OCI-LY7 (cell line): ENCODE measurements around the gene LSAMP.

ENCODE experiments used
- EZH2phosphoT487 ChIP-seq: fragments of 200-600 bp; sonication (generic); IDR thresholded peaks from 2 replicates; pipeline ENCODE4 v1.6.1; 2018; ENCODE audit warnings: low read depth, borderline replicate concordance, mild to moderate bottlenecking, mixed run types, antibody characterized with exemption, low read length, moderate library complexity, mixed read lengths
- TF ChIP-seq, protein P1 (sequence below): fragments of 200-600 bp; sonication (generic); conservative IDR thresholded peaks from 2 replicates; pipeline ENCODE4 v1.5.1; 2014; ENCODE audit warnings: mild to moderate bottlenecking, antibody characterized with exemption, low read length, moderate library complexity, mixed read lengths

DNA sequence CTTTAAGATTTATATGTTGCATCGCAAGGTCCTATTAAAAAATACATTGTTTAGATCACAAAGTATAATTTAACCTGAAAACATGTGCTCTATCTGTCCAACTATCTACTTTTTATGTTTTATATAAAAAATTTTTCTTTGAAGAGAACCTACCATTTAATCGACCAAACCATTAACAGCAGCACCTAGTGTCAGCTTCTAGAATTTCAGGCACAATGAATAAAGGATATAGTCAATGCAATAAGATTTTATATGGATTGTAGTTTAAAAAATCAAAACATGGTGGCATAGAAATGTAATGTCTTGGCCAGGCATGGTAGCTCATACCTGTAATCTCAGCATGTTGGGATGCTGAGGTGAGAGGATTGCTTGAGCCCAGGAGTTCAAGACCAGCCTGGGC is 508.2 kb downstream of the LSAMP start:
- TF ChIP-seq, protein P1, sequence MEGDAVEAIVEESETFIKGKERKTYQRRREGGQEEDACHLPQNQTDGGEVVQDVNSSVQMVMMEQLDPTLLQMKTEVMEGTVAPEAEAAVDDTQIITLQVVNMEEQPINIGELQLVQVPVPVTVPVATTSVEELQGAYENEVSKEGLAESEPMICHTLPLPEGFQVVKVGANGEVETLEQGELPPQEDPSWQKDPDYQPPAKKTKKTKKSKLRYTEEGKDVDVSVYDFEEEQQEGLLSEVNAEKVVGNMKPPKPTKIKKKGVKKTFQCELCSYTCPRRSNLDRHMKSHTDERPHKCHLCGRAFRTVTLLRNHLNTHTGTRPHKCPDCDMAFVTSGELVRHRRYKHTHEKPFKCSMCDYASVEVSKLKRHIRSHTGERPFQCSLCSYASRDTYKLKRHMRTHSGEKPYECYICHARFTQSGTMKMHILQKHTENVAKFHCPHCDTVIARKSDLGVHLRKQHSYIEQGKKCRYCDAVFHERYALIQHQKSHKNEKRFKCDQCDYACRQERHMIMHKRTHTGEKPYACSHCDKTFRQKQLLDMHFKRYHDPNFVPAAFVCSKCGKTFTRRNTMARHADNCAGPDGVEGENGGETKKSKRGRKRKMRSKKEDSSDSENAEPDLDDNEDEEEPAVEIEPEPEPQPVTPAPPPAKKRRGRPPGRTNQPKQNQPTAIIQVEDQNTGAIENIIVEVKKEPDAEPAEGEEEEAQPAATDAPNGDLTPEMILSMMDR: peak; percentile 69
- no peak for TF ChIP-seq EZH2phosphoT487
